Ishikawa (cell line): ENCODE measurements around the gene NDP.

Source experiments
- MAX ChIP-seq: IDR thresholded peaks from 2 replicates; pipeline ENCODE4 v1.6.1; 2012
- TAF1 ChIP-seq: IDR thresholded peaks from 2 replicates; pipeline ENCODE4 v1.6.1; 2012; ENCODE audit warnings: low read depth, mild to moderate bottlenecking
- TEAD4 ChIP-seq: IDR thresholded peaks from 2 replicates; pipeline ENCODE4 v1.6.1; 2012

GRCh38 chrX:43939187-43939926, 33.8 kb downstream of the NDP start:
- no peak for TF ChIP-seq MAX
- TF ChIP-seq TEAD4: no peak
- no peak for TF ChIP-seq TAF1
